GM18505 (cell line): ENCODE data around the gene ADAM33.
A peak's percentile ranks its signal among the peaks of the same experiment; 100 is the strongest.

Experiments
- ATAC-seq: cut with Tn5 transposase; IDR thresholded peaks from one replicate; pipeline ENCODE4 v1.9.1; 2021; ENCODE audit not compliant: unreplicated experiment
- POLR2A ChIP-seq: IDR thresholded peaks from 4 replicates; pipeline ENCODE4 v1.6.1; 2011; ENCODE audit warnings: borderline replicate concordance; ENCODE audit not compliant: insufficient read depth, insufficient read length; ENCODE audit errors: extremely low read depth

ADAM33 gene

GRCh38 chr20:3660262-3661059, 21.3 kb downstream of the ADAM33 start:
- ATAC-seq, result no peak
- TF ChIP-seq POLR2A, result no peak

- no peak for ATAC-seq
Observed at GRCh38 chr20:3659492-3660261, 22.1 kb downstream of the ADAM33 start.

GRCh38 chr20:3658716-3659491, 22.9 kb downstream of the ADAM33 start:
- ATAC-seq, result peak; percentile 86
- peak; percentile 41 for TF ChIP-seq POLR2A

More at GRCh38 chr20:3659492-3660261, 22.1 kb downstream of the ADAM33 start:
- TF ChIP-seq POLR2A, result no peak

GRCh38 chr20:3658019-3658715, 23.6 kb downstream of the ADAM33 start:
- TF ChIP-seq POLR2A, result no peak
- ATAC-seq, result no peak

- no peak for TF ChIP-seq POLR2A
- no peak for ATAC-seq
Observed at GRCh38 chr20:3655131-3655405, 26.7 kb downstream of the ADAM33 start.

- ATAC-seq, result no peak
- TF ChIP-seq POLR2A, result no peak
Observed at GRCh38 chr20:3654326-3655130, 27.3 kb downstream of the ADAM33 start.

GRCh38 chr20:3653921-3654320, 27.9 kb downstream of the ADAM33 start:
- TF ChIP-seq POLR2A, result no peak
- no peak for ATAC-seq

GRCh38 chr20:3652676-3653596, 28.9 kb downstream of the ADAM33 start:
- no peak for TF ChIP-seq POLR2A
- no peak for ATAC-seq

GRCh38 chr20:3652221-3652620, 29.6 kb downstream of the ADAM33 start:
- no peak for TF ChIP-seq POLR2A
- no peak for ATAC-seq

GRCh38 chr20:3651204-3651962, 30.4 kb downstream of the ADAM33 start:
- ATAC-seq, result no peak
- no peak for TF ChIP-seq POLR2A

GRCh38 chr20:3648951-3649350, 32.9 kb downstream of the ADAM33 start:
- no peak for ATAC-seq
- TF ChIP-seq POLR2A, result no peak
